Esophagus squamous epithelium (tissue), 4 donors: ENCODE measurements around the gene NOP9.

Experiments
- CTCF ChIP-seq, 6 experiments: fragments of 450-650 bp in 4 of 6; fragments of 200-600 bp in 2 of 6; sonication (generic) in 2 of 6; IDR thresholded peaks; one replicate each; pipeline ENCODE4 v1.5.1; 2016 to 2019; ENCODE audit warnings: antibody characterized with exemption in 6 of 6, mild to moderate bottlenecking in 4 of 6, moderate library complexity in 4 of 6
- POLR2A ChIP-seq, 4 donors: fragments of 450-650 bp; IDR thresholded peaks; one replicate each; pipeline ENCODE4 v1.6.1; 2017; ENCODE audit warnings: antibody characterized with exemption in 4 of 4, mild to moderate bottlenecking in 4 of 4, moderate library complexity in 3 of 4

GRCh38 chr14:24280797-24281460, 18.7 kb upstream of the NOP9 start:
- TF ChIP-seq CTCF (IDR thresholded peaks at IDR 0.05) (no peak), POLR2A (IDR thresholded peaks at IDR 0.05) (no peak)
